HG03354 (cell line): ENCODE measurements around the gene ERMARD.
A peak's percentile ranks its signal among the peaks of the same experiment; 100 is the strongest.

Experiments used
- ATAC-seq: cut with Tn5 transposase; IDR thresholded peaks from one replicate; pipeline ENCODE4 v1.9.1; 2021; ENCODE audit warnings: mild to moderate bottlenecking; ENCODE audit not compliant: unreplicated experiment, poor library complexity, severe bottlenecking

ERMARD gene

DNA sequence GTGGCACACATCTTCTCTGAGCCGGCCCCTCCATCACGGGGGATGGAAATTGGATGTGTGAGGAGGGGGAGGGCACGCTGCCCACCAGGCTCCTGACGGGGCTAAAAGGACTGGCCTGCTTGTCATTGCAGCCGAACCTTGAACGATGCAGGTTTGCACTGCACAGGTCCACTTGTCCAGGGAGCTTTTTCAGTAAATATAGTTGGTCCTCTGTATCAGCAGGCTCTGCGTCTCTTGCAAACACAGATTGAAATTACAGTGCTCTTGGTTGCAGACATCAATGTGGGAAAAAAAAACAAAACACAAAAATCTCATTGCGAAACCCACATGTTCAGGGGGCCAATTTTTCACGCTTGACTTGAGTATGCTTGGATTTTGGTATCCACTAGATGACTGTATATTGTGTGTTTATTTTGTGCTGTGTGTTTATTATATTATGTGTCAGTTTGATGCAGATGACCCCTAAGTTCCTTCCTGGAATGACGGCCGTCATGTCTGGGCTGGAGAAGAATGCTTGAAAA, 29.2 kb downstream of the ERMARD start:
- no peak for ATAC-seq

DNA sequence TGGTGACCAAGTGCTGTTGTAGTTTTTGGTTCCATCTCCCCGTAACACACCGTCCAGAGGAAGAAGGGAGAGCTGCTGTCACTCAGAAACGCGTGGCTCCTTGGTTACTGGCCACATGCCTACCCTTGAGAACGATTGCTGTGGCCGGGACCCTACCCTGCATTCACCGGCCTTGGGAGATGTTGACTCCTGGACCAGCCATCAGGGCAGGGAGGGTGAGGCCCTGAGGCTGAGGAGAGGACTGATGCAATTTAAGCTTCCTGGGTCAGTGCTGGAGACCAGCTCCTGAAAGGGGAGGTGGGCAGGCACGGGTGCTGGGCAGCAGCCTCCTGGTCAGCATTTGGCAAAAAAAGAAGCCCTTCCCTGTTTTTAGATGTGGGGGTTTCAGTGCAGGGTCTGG, 31.5 kb downstream of the ERMARD start:
- ATAC-seq = no peak

DNA sequence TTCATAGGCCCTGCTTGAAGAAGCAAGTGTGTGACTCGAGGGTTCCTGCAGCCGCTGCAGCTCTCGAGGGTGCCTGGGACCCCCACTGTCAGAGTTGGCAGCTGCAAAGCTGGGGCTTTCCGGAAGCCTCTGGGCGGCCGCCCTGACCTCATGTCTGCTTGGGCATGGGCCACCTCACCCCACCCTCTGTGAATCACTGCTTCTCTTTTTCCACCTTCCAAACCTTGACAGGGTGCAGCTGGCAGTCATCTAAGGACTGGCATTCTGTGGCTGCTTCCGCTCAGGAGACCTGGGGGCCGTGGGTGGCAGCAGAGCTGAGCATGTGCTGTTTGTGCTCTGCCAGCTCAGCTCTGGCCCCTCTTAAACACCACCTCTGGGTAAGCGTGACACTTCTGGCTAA, 32.0 kb downstream of the ERMARD start:
- no peak for ATAC-seq

GRCh38 chr6:169783971-169784820, 32.8 kb downstream of the ERMARD start:
- ATAC-seq = no peak

DNA sequence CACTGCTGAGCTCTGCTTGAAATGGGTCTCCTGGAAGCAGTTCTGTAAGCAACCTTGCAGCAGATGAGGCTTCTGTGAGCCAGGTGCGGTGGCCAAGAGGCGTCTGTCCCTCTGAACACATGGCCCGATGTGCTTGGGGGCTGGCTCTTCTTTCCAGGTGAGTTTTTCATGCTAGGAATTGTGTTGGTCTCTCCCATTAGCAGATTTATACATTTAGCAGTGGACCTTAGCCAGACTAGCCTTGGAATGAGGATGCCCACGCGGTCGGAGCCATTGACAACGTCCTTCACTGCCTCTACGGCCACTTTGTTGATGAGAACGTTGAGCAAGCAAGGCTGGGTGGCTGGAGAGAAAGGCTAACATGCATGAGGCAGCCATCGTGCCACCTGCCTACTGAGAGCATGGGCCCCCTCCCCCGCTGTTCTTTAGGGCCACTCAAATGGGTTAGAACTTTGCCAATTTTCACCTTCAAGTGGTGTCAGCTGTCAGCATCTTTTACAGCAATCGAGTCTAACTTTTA, 33.5 kb downstream of the ERMARD start:
- ATAC-seq = no peak

- no peak for ATAC-seq
These were observed 34.1 kb downstream of the ERMARD start for GRCh38 chr6:169785566-169785965.

- no peak for ATAC-seq
These were observed 34.9 kb downstream of the ERMARD start for GRCh38 chr6:169786349-169786748.

- ATAC-seq = no peak
These were observed 36.4 kb downstream of the ERMARD start for GRCh38 chr6:169787797-169788196.

DNA sequence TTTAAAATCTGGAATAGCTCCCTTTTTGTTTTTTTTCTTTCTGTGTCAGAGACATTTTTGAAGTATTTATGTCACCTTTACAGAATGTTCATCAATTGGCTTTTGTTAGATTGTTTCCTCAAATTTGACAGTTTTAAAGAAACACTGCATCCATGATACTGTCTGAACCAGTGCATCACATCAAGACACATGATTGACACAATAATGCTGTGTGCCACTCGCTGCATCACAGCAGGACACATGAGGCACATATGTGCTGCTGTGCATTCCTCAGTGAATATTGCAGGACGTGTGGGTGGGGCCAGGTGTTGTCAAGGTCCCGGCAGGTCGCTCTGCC, 37.4 kb downstream of the ERMARD start:
- no peak for ATAC-seq

GRCh38 chr6:169789146-169789943, 37.9 kb downstream of the ERMARD start:
- no peak for ATAC-seq

GRCh38 chr6:169789944-169790927, 38.8 kb downstream of the ERMARD start:
- peak; percentile 98 for ATAC-seq

- ATAC-seq = no peak
These were observed 40.3 kb downstream of the ERMARD start for GRCh38 chr6:169791721-169792131.

- ATAC-seq = no peak
These were observed 41.0 kb downstream of the ERMARD start for GRCh38 chr6:169792306-169793015.

GRCh38 chr6:169793408-169793807, 42.0 kb downstream of the ERMARD start:
- no peak for ATAC-seq

DNA sequence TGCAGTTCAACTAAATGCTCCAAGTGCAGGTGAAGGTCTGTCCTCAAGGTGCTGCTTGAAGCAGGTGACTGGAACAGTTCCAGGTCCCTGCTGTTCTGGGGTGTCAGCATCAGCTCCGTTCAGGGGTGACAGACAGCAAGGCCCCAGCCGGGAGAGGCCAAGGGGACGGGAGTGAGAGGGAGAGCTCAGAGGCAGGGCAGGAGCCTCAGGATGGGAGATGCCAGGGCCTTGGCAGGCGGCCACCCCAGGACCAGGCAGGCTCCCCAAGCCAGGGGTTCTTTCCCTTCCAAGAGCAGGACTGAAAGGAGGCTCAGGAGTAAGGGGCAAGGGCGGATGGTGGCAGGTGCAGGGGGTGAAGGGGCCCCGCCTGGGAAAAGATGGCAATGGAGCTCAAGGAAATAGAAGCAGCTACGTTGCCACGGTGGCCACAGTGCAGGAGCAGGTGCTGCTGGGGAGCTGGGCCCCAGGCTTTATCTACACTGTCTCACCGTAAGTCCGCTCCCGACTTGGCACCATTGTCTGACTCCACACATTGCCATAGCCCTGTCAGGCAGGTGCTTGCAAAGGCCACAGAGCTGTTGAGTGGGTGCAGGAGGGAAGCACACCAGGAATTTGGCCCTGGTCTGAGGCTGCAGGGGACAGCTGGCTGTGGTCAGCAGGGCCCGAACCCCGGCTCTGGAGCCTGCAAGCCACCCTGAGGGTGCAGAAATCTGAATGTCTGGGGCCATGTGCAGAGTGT, 43.1 kb downstream of the ERMARD start:
- ATAC-seq = no peak

DNA sequence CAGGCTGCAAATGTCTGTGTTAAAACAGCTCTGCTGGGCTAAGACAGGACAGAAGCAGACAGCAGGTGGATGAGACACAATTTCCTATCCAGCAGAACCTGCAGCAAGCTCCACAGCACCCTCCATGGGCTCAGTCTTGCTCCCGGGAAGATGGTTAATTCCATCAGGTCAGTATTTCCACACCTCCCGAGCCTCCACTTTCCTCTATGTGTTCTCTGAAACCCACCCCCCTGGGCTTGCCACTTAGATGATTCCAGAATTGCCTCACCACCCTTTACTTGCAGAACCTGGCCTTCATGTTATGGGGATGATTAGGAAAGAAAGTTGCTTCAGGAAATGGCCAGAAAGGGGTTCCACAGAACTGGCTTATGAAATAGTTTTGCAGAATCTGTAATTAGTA, 43.8 kb downstream of the ERMARD start:
- no peak for ATAC-seq

DNA sequence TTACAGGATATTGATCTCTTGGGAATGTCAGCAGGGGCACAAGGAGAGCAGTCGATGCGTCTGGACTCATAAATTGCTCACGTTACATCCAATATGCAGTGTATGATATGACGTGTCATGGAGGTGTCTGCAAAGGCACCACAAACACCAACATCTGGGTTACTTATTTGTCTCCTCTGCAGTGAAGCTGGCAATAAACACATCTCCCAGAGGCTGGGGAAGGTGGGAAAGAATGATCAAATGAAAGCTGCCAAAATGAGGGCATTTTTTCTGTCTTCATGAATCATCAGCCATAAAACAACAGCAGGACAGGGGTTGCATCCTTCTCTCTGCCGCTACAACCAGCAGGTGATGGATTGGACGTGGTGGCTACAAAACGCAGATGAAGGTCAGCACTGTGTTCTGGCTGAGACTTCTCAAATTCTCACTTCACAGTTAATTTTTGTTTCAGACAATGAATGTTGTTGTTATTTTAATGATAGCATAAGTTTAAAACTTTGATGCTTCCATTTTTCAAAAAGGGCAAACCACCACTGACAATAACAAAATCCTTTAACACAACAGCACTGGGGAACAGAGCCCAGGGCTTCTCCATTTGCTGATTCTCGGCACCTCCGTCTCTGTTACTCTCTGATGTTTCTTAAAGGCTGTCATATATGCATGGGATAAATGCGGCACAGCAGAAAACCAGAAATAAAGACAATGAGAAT, 47.5 kb downstream of the ERMARD start:
- ATAC-seq = no peak

DNA sequence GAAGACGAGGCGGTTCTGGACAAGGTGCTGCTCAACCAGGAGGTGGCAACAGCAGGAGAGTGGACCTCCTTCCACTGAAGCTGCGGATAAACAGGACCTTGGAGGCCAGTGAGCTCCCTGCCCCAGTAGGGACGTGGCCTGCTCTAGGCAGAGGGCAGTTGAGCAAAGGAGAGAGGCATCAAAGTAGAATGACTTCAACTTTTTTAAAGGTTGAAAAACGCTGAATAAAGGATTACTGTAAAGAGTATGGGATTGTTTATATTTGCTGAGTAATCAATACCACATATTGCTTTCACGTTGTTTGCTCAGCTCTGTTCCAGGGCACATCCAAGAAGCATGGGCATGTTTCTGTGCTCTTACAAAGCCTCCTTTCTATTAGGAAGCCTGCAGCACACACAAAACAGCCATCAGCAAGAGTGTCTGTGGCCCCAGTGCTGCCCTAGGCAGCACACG, 48.1 kb downstream of the ERMARD start:
- no peak for ATAC-seq
